ENCODE measurements around the gene BMP7.

BMP7 gene

GRCh38 chr20:57124366-57124765, 142.1 kb downstream of the BMP7 start:
- no peak for TF ChIP-seq CTCF (IDR thresholded peaks at IDR 0.05; ENCODE audit: unreplicated experiment in 3 of 3)
- Mint-ChIP-seq H3K27ac (no peak overlapping the region), H3K27me3 (ENCODE audit: low read depth) (peaks cover 11% of the 10 kb centered on the region), H3K9me3 (peaks cover 2% of the 10 kb centered on the region), H3K36me3 (ENCODE audit: low read depth) (no peaks in the 10 kb centered on the region), H3K4me1 (peaks cover 15% of the 10 kb centered on the region), H3K4me3 (no peak overlapping the region)

DNA sequence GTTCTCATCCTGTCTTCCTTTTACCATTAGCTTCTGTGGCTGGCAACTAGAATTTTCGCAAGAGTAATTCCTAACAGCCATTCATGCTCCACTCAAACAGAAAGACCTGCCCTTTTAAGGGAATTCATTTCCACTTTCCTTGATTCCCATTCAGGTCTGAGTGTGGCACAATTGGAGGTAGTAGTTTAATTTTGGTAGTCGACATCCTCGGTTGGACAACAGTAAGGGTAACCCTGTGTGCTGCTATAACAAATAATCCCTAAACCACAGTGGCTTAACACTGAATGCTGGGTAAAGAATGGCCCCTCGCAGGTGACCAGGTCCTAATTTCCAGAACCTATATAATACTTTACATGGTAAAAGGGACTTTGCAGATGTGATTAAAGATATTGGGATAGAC, 142.9 kb downstream of the BMP7 start:
- Mint-ChIP-seq H3K4me1 (peaks cover 15% of the 10 kb centered on the region), H3K27me3 (ENCODE audit: low read depth) (peaks cover 11% of the 10 kb centered on the region), H3K27ac (no peak overlapping the region), H3K9me3 (peaks cover 4% of the 10 kb centered on the region), H3K4me3 (no peak overlapping the region), H3K36me3 (ENCODE audit: low read depth) (no peaks in the 10 kb centered on the region)
- TF ChIP-seq CTCF (IDR thresholded peaks at IDR 0.05; ENCODE audit: unreplicated experiment in 3 of 3), result no peak

- TF ChIP-seq CTCF (IDR thresholded peaks at IDR 0.05; ENCODE audit: unreplicated experiment in 3 of 3), result no peak
- Mint-ChIP-seq H3K27me3 (ENCODE audit: low read depth) (peaks cover 8% of the 10 kb centered on the region), H3K9me3 (peaks cover 4% of the 10 kb centered on the region), H3K4me1 (peaks cover 15% of the 10 kb centered on the region), H3K27ac (peak overlapping the region in 1 of 3 experiments; percentile 45), H3K36me3 (ENCODE audit: low read depth) (no peaks in the 10 kb centered on the region), H3K4me3 (no peak overlapping the region)
Observed at GRCh38 chr20:57122536-57123489, 143.6 kb downstream of the BMP7 start.

- no peak overlapping the region for H3K27ac Mint-ChIP-seq
- no peak for TF ChIP-seq CTCF (IDR thresholded peaks at IDR 0.05; ENCODE audit: unreplicated experiment in 3 of 3)
- H3K27me3 Mint-ChIP-seq (ENCODE audit: low read depth), result peaks cover 17% of the 10 kb centered on the region
- peaks cover 4% of the 10 kb centered on the region for H3K9me3 Mint-ChIP-seq
- H3K4me1 Mint-ChIP-seq, result peaks cover 7% of the 10 kb centered on the region
- peaks cover 2% of the 10 kb centered on the region for H3K36me3 Mint-ChIP-seq (ENCODE audit: low read depth)
- no peak overlapping the region for H3K4me3 Mint-ChIP-seq
Observed at GRCh38 chr20:57118964-57119363, 147.5 kb downstream of the BMP7 start.
